ENCODE data around the gene ADH4. TPM values are rescaled to one million over a fixed set of nuclear protein-coding genes. Genes with fewer than 3 reads are reported as not detected.
"Not testable (repeated sequence)": the region's sequence is repeated elsewhere in the genome, so short reads cannot be mapped to it uniquely, and the experiment has no call there.

ADH4 gene
- under 1 TPM in 2 of 4 donors, not detected in 2; 0.13 to 0.64 TPM for total RNA-seq

- 53 to 57% methylated on average over 2 of the region's 2 CpGs for WGBS, 2 donors
- intact Hi-C loops (cut with DNase I; ENCODE audit: low total_unique reads) = no loop called here
- DNase-seq (ENCODE audit: low spot score in 2 of 2) = no peak
- TF ChIP-seq CTCF (IDR thresholded peaks at IDR 0.05) = no peak
- TF ChIP-seq POLR2A (IDR thresholded peaks at IDR 0.05) = no peak
- no peak within 1 kb of the TSS for H3K4me3 ChIP-seq (ENCODE audit: low read depth, poor library complexity, severe bottlenecking)
Observed at GRCh38 chr4:99144070-99144469, at the start of gene ADH4. TSS of gene ADH4 (minus strand) at chr4:99144297. CDS start at chr4:99144222, 75 bp downstream.

- intact Hi-C loops (cut with DNase I; ENCODE audit: low total_unique reads) = no loop called here
- no peak for DNase-seq (ENCODE audit: low spot score in 2 of 2)
- no peak overlapping the region for H3K4me3 ChIP-seq (ENCODE audit: low read depth, poor library complexity, severe bottlenecking)
- WGBS, 2 donors = 29 to 37% methylated on average over 5 of the region's 5 CpGs
- TF ChIP-seq POLR2A (IDR thresholded peaks at IDR 0.05) (no peak), CTCF (IDR thresholded peaks at IDR 0.05) (no peak)
Observed at GRCh38 chr4:99190336-99190735, 46.2 kb upstream of the ADH4 start.

- H3K4me3 ChIP-seq (ENCODE audit: low read depth, poor library complexity, severe bottlenecking); DNase-seq (ENCODE audit: low spot score in 2 of 2); intact Hi-C loops (cut with DNase I; ENCODE audit: low total_unique reads): not testable (repeated sequence)
- WGBS, 2 donors = 56 to 64% methylated on average over 3 of the region's 3 CpGs
Observed at GRCh38 chr4:99189900-99190299, 45.8 kb upstream of the ADH4 start.

GRCh38 chr4:99186029-99186428 is 41.9 kb upstream of the ADH4 start:
- no peak for TF ChIP-seq CTCF (IDR thresholded peaks at IDR 0.05)
- no peak for TF ChIP-seq POLR2A (IDR thresholded peaks at IDR 0.05)
- intact Hi-C loops (cut with DNase I; ENCODE audit: low total_unique reads) = no loop called here
- DNase-seq (ENCODE audit: low spot score in 2 of 2) = no peak
- WGBS, 2 donors = 88 to 96% methylated on average over 1 of the region's 1 CpG
- no peak overlapping the region for H3K4me3 ChIP-seq (ENCODE audit: low read depth, poor library complexity, severe bottlenecking)

- 88 to 92% methylated on average over 2 of the region's 2 CpGs for WGBS, 2 donors
- TF ChIP-seq CTCF (IDR thresholded peaks at IDR 0.05) (no peak), POLR2A (IDR thresholded peaks at IDR 0.05) (no peak)
- H3K4me3 ChIP-seq (ENCODE audit: low read depth, poor library complexity, severe bottlenecking) = no peak overlapping the region
- intact Hi-C loops (cut with DNase I; ENCODE audit: low total_unique reads) = no loop called here
- DNase-seq (ENCODE audit: low spot score in 2 of 2) = no peak
Observed at GRCh38 chr4:99185581-99185980, 41.5 kb upstream of the ADH4 start.

GRCh38 chr4:99180382-99181070 is 36.4 kb upstream of the ADH4 start:
- intact Hi-C loops (cut with DNase I; ENCODE audit: low total_unique reads) = no loop called here
- H3K4me3 ChIP-seq (ENCODE audit: low read depth, poor library complexity, severe bottlenecking) = no peak overlapping the region
- 49 to 53% methylated on average over 2 of the region's 2 CpGs for WGBS, 2 donors
- DNase-seq (ENCODE audit: low spot score in 2 of 2) = no peak
- TF ChIP-seq CTCF (IDR thresholded peaks at IDR 0.05) (no peak), POLR2A (IDR thresholded peaks at IDR 0.05) (no peak)

All from lower leg skin (tissue), 4 donors.